H1 (cell line): ENCODE results near the gene ACP6. TPM values are rescaled to one million over a fixed set of nuclear protein-coding genes. Genes with fewer than 3 reads are reported as not detected.
A peak's percentile ranks its signal among the peaks of the same experiment; 100 is the strongest.

ENCODE experiments used
- BCL11A ChIP-seq, 2 experiments: IDR thresholded peaks; one replicate each; pipeline ENCODE4 v1.6.1; 2011; ENCODE audit warnings: low read depth in 2 of 2, low read length in 2 of 2, mild to moderate bottlenecking in 2 of 2
- CBX5 ChIP-seq: fragments of 300-800, 300-1000 bp; sonication (generic); IDR thresholded peaks from 2 replicates; pipeline ENCODE4 v1.7.1; 2016; ENCODE audit warnings: antibody characterized with exemption, low read length, low read depth
- CEBPB ChIP-seq: IDR thresholded peaks from 2 replicates; pipeline ENCODE4 v1.6.1; 2012; ENCODE audit warnings: low read depth, low read length
- CREB1 ChIP-seq: IDR thresholded peaks from 2 replicates; pipeline ENCODE4 v1.6.1; 2012; ENCODE audit warnings: inconsistent platforms
- EGR1 ChIP-seq: IDR thresholded peaks from 2 replicates; pipeline ENCODE4 v1.6.1; 2011; ENCODE audit warnings: low read depth, low read length, borderline replicate concordance
- EP300 ChIP-seq, 2 experiments: IDR thresholded peaks; 1 replicate in 1 of 2; 2 replicates in 1 of 2; pipeline ENCODE4 v1.6.1; 2011 to 2012; ENCODE audit warnings: low read depth in 2 of 2, low read length in 2 of 2, mild to moderate bottlenecking in 2 of 2, borderline replicate concordance in 1 of 2, inconsistent platforms in 1 of 2, moderate library complexity in 1 of 2
- EZH2 ChIP-seq: fragments of 200-600 bp; sonication (generic); IDR thresholded peaks from 2 replicates; pipeline ENCODE4 v1.7.1; 2012; ENCODE audit warnings: low read depth, mild to moderate bottlenecking, moderate library complexity, low read length, inconsistent platforms; ENCODE audit not compliant: severe bottlenecking
- FOSL1 ChIP-seq: IDR thresholded peaks from 2 replicates; pipeline ENCODE4 v1.6.1; 2011; ENCODE audit warnings: mild to moderate bottlenecking, low read depth, low read length, moderate library complexity; ENCODE audit not compliant: insufficient read depth
- KDM4A ChIP-seq: IDR thresholded peaks from one replicate; pipeline ENCODE4 v1.7.1; 2012; ENCODE audit warnings: low read depth, mild to moderate bottlenecking, moderate library complexity, low read length, inconsistent platforms; ENCODE audit not compliant: severe bottlenecking
- POU5F1 ChIP-seq: IDR thresholded peaks from 2 replicates; pipeline ENCODE4 v1.6.1; 2011; ENCODE audit warnings: low read depth, mild to moderate bottlenecking, low read length, moderate library complexity
- RAD21 ChIP-seq, 2 experiments: IDR thresholded peaks in 1 of 2; conservative IDR thresholded peaks in 1 of 2; 2 replicates each; pipeline ENCODE4 v1.6.1; 2011; ENCODE audit warnings: low read depth in 2 of 2, low read length in 2 of 2, improper control_type of control experiment in 1 of 2, inconsistent platforms in 1 of 2, mild to moderate bottlenecking in 1 of 2, moderate library complexity in 1 of 2
- RFX5 ChIP-seq: IDR thresholded peaks from 2 replicates; pipeline ENCODE4 v1.6.1; 2011; ENCODE audit warnings: low read depth, low read length, improper control_type of control experiment, borderline replicate concordance
- SIN3A ChIP-seq, 2 experiments: IDR thresholded peaks in 1 of 2; conservative IDR thresholded peaks in 1 of 2; 2 replicates each; pipeline ENCODE4 v1.6.1; 2011 to 2012; ENCODE audit warnings: low read length in 2 of 2, improper control_type of control experiment in 1 of 2, low read depth in 1 of 2, mild to moderate bottlenecking in 1 of 2
- SIX5 ChIP-seq: IDR thresholded peaks from 2 replicates; pipeline ENCODE4 v1.6.1; 2011; ENCODE audit warnings: mild to moderate bottlenecking, low read depth, low read length
- SP1 ChIP-seq: IDR thresholded peaks from 2 replicates; pipeline ENCODE4 v1.6.1; 2011; ENCODE audit warnings: low read depth, low read length
- SP4 ChIP-seq: IDR thresholded peaks from 2 replicates; pipeline ENCODE4 v1.6.1; 2012; ENCODE audit warnings: low read length, inconsistent platforms
- TEAD4 ChIP-seq: IDR thresholded peaks from 2 replicates; pipeline ENCODE4 v1.6.1; 2012; ENCODE audit warnings: low read depth, low read length, inconsistent platforms, mixed read lengths
- YY1 ChIP-seq: IDR thresholded peaks from 2 replicates; pipeline ENCODE4 v1.6.1; 2011; ENCODE audit warnings: low read depth, mild to moderate bottlenecking, low read length
- polyA plus RNA-seq, 7 experiments: library from polyadenylated mRNA; depleted of rRNA in 3 of 7; stranded (reverse) in 5 of 7; unstranded in 2 of 7; fragments of >200 nt in 5 of 7; fragments of 200-250 nt in 2 of 7; gene quantifications; 1 replicate in 5 of 7; 2 replicates in 1 of 7; 4 replicates in 1 of 7; pipeline versions ENCODE4 v1.2.1 to v1.2.3, GENCODE V29; 2011 to 2013; ENCODE audit warnings: missing spikeins in 2 of 7, mixed read lengths in 2 of 7
- total RNA-seq: library from RNA; stranded (reverse); fragmentation: NEBNext Ultra II Directional; extraction: Animal tissue kit (Norgen Biotek cat#: 25700); gene quantifications from 2 replicates; pipeline ENCODE4 v1.2.1, GENCODE V29; 2021
- TF ChIP-seq, protein P1 (sequence below): IDR thresholded peaks from 2 replicates; pipeline ENCODE4 v1.6.1; 2012; ENCODE audit warnings: inconsistent platforms

The ACP6 gene
- total and polyA plus RNA-seq, 2 of the 8 experiments (the other 6 are each of a cell fraction or from before 2014, with no cell fraction given): 11.4 to 17.7 TPM

DNA sequence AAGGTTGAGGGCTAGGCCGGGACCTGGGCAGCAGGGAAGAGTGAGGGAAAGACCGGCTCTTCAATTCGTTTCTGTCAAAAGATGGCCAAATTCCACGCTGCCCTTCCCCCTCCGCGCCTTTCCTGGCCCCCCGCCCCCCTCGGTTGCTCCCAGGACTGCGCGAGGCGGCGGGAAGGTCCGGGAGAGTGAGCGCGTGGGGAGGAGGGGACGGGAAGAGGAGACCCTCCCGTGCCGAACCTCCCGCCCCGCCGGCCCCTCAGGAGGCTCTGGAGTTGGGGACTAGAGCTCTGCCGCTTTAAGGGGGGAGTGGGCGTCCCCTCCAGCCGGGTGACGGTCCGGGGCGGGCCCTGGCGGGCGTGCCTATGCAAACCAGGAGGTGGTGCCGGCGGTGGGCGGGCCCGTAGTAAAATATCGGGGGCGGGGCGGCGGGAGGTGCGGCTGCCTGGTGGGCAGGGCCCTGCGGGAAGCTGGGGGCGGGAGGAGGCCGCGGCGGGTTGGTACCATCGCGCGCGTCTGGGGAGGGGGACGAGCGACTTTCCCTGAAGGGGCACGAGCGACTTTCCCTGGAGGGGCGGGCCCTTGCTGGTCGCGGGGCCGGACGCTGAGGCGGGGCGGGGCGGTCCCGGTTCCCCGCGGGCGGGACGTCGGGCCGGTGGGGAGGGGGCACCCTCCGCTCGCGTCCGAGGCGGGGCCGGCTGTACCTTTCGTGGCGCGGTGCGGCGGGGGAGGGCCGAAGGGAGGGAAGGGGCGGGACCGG is 70.8 kb downstream of the ACP6 start (continued):
- peak in 1 of 2 experiments; percentile 18; a peak in 2 of 4 replicates for TF ChIP-seq RAD21 (IDR thresholded peaks at IDR 0.05 in 1 of 2, conservative IDR thresholded peaks at IDR 0.05 in 1 of 2; ENCODE audit: low read depth in 2 of 2, low read length in 2 of 2)
- TF ChIP-seq CBX5: no peak
- peak in 1 of 2 experiments; percentile 63; a peak in 2 of 4 replicates for TF ChIP-seq SIN3A (conservative IDR thresholded peaks at IDR 0.05 in 1 of 2, IDR thresholded peaks at IDR 0.05 in 1 of 2; ENCODE audit: low read depth in 1 of 2, low read length in 2 of 2)
- TF ChIP-seq CEBPB: no peak
- TF ChIP-seq SP1: 0 out of 2 replicates have a peak, but pooled peaks have one; percentile 21
- TF ChIP-seq CREB1: no peak
- TF ChIP-seq RFX5: no peak
- no peak for TF ChIP-seq FOSL1
- TF ChIP-seq EGR1: peak; percentile 6; the same call in 1 of the 2 replicates
- TF ChIP-seq YY1: no peak
- TF ChIP-seq EZH2: no peak
- 0 out of 2 replicates have a peak, but pooled peaks have one; percentile 48 for TF ChIP-seq SP4
- peak; percentile 43 for TF ChIP-seq KDM4A
- TF ChIP-seq TEAD4: 0 out of 2 replicates have a peak, but pooled peaks have one; percentile 16
- TF ChIP-seq, protein P1, sequence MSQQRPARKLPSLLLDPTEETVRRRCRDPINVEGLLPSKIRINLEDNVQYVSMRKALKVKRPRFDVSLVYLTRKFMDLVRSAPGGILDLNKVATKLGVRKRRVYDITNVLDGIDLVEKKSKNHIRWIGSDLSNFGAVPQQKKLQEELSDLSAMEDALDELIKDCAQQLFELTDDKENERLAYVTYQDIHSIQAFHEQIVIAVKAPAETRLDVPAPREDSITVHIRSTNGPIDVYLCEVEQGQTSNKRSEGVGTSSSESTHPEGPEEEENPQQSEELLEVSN: peak; percentile 57
- no peak for TF ChIP-seq SIX5
- TF ChIP-seq EP300 (IDR thresholded peaks at IDR 0.05; ENCODE audit: borderline replicate concordance in 1 of 2, low read depth in 2 of 2, low read length in 2 of 2): peak in 1 of 2 experiments; percentile 43; a peak in 1 of 3 replicates
- TF ChIP-seq POU5F1: no peak
- no peak for TF ChIP-seq BCL11A (IDR thresholded peaks at IDR 0.05; ENCODE audit: low read depth in 2 of 2, low read length in 2 of 2)
